Right atrium auricular region (tissue), 2 donors: Measurements from ENCODE around the gene NRBP1. TPM values are rescaled to one million over a fixed set of nuclear protein-coding genes. Genes with fewer than 3 reads are reported as not detected.

ENCODE experiments used
- DNase-seq: peaks from one replicate; pipeline ENCODE4 v3.0.0-alpha.2; 2019; ENCODE audit warnings: low spot score
- H3K27ac ChIP-seq, 2 donors: fragments of 200-600 bp; sonication (generic); 1 replicate in 1 of 2; 2 replicates in 1 of 2; pipeline ENCODE4 v1.5.1; 2016 to 2019
- H3K27me3 ChIP-seq, 2 donors: fragments of 200-600 bp; sonication (generic); one replicate each; pipeline versions ENCODE4 v1.5.1 to v1.6.0; 2017 to 2019
- H3K36me3 ChIP-seq: fragments of 200-600 bp; sonication (generic); one replicate; pipeline ENCODE4 v1.5.1; 2016
- H3K4me1 ChIP-seq, 2 donors: fragments of 200-600 bp; sonication (generic); one replicate each; pipeline versions ENCODE4 v1.5.1 to v1.6.0; 2017 to 2019
- H3K4me3 ChIP-seq, 2 donors: fragments of 200-600 bp; sonication (generic); 1 replicate in 1 of 2; 2 replicates in 1 of 2; pipeline ENCODE4 v1.5.1; 2017 to 2019; ENCODE audit warnings: mild to moderate bottlenecking in 1 of 2, moderate library complexity in 1 of 2
- H3K9me3 ChIP-seq, 2 donors: fragments of 200-600 bp; sonication (generic); one replicate each; pipeline ENCODE4 v1.5.1; 2019
- total RNA-seq, 2 donors: library from RNA; depleted of rRNA; stranded (reverse); fragments of >200 nt; gene quantifications; one replicate each; pipeline ENCODE4 v1.1.0, GENCODE V29; 2016
- TF ChIP-seq, protein P1 (sequence below), 2 donors: fragments of 200-600 bp; sonication (generic); IDR thresholded peaks; one replicate each; pipeline ENCODE4 v1.5.1; 2019; ENCODE audit warnings: antibody characterized with exemption in 2 of 2

Gene NRBP1
- total RNA-seq, 2 donors from 2014 or later = 36.5 to 50.4 TPM

GRCh38 chr2:27461118-27461517 lies 32.7 kb downstream of the NRBP1 start:
- Histone ChIP-seq H3K36me3 (peaks cover 49% of the 10 kb centered on the region), H3K27me3 (no peaks in the 10 kb centered on the region), H3K9me3 (no peaks in the 10 kb centered on the region), H3K4me3 (no peak overlapping the region), H3K4me1 (no peaks in the 10 kb centered on the region), H3K27ac (no peak overlapping the region)
- TF ChIP-seq, protein P1, sequence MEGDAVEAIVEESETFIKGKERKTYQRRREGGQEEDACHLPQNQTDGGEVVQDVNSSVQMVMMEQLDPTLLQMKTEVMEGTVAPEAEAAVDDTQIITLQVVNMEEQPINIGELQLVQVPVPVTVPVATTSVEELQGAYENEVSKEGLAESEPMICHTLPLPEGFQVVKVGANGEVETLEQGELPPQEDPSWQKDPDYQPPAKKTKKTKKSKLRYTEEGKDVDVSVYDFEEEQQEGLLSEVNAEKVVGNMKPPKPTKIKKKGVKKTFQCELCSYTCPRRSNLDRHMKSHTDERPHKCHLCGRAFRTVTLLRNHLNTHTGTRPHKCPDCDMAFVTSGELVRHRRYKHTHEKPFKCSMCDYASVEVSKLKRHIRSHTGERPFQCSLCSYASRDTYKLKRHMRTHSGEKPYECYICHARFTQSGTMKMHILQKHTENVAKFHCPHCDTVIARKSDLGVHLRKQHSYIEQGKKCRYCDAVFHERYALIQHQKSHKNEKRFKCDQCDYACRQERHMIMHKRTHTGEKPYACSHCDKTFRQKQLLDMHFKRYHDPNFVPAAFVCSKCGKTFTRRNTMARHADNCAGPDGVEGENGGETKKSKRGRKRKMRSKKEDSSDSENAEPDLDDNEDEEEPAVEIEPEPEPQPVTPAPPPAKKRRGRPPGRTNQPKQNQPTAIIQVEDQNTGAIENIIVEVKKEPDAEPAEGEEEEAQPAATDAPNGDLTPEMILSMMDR (IDR thresholded peaks at IDR 0.05) = no peak
- DNase-seq = no peak

DNA sequence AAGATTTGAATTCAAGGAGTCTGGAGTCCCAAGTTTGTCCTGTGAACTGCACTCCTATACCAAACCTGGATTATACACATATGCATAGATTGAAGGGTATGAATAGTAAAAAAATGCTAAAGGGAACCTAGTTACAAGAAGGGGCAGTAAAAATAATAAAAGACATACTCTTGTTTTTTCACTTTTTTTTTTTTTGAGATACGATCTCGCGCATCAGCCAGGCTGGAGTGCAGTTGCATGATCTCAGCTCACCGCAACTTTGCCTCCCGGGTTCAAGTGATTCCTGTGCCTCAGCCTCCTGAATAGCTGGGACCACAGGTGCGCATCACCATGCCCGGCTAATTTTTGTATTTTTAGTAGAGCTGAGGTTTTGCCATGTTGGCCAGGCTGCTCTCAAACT lies 36.0 kb downstream of the NRBP1 start:
- no peaks in the 10 kb centered on the region for H3K9me3 ChIP-seq
- H3K27ac ChIP-seq = no peak overlapping the region
- TF ChIP-seq, protein P1 (IDR thresholded peaks at IDR 0.05) = no peak
- H3K27me3 ChIP-seq = no peaks in the 10 kb centered on the region
- DNase-seq = no peak
- no peaks in the 10 kb centered on the region for H3K4me1 ChIP-seq
- H3K4me3 ChIP-seq = no peak overlapping the region
- H3K36me3 ChIP-seq = peaks cover 16% of the 10 kb centered on the region

DNA sequence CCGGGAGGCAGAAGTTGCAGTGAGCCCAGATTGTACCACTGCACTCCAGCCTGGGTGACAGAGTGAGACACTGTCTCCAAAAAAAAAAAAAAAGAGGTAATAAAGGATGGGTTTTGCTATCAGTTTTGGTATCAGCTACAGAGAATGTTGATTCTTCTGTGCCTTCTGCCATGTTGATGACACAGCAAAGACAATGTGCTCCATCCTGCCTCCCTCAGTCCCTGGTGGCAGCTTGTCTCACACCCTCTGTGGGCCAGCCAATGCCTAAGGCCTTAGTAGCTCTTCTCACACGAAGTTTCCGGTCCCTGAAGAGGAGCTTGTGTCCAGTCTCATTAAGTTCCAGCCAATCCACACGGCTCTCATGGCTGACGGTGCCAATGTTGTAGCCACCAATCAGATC lies 43.5 kb downstream of the NRBP1 start:
- H3K9me3 ChIP-seq = no peaks in the 10 kb centered on the region
- TF ChIP-seq, protein P1 (IDR thresholded peaks at IDR 0.05) = no peak

DNA sequence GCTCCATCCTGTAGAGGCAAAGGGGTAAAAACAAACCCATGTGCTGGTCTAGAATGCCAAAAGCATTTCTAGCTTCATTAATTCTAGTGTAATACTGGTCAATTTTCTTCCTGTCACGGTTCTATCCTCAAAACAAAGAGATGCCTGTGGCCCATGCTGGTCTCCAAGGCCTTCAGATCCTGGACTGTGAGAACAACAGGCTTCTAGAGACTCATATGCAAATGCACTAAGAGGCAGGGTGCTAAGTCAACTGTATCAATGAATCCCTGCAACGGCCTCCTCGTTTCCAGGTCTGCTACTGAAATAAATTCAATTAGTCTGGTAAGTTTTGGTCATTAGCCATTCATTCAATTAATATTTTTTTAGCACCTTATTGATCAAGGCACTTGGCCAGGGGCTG lies 57.1 kb downstream of the NRBP1 start:
- Histone ChIP-seq H3K4me3 (no peak overlapping the region), H3K9me3 (no peaks in the 10 kb centered on the region), H3K27me3 (no peaks in the 10 kb centered on the region), H3K27ac (no peak overlapping the region), H3K36me3 (peaks cover 36% of the 10 kb centered on the region), H3K4me1 (peaks cover 0 to 16% of the 10 kb centered on the region in 2 donors)
- DNase-seq = no peak
- TF ChIP-seq, protein P1 (IDR thresholded peaks at IDR 0.05) = no peak

More for the DNA sequence above, 43.5 kb downstream of the NRBP1 start:
- Histone ChIP-seq H3K4me1 (no peaks in the 10 kb centered on the region), H3K27me3 (no peaks in the 10 kb centered on the region), H3K36me3 (peaks cover 45% of the 10 kb centered on the region), H3K4me3 (no peak overlapping the region), H3K27ac (no peak overlapping the region)
- DNase-seq = no peak

DNA sequence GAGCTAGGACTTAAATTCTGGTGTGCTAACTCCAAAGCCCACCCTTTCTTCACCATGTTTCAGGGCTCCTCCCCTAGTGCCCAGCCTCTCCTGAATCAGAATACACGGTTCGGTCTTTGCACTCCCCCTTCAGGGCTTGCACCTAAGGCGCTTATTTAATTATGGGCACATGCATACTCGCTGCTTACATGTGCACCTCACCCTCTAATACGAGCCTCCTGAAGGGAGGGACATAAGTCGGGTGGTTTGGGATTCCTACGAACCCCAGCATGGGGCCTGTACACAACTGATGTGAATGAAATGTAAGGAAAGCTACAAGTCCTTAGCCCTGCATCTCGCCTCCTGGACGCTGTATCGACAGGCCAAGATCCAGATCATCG lies 60.7 kb downstream of the NRBP1 start:
- TF ChIP-seq, protein P1 (IDR thresholded peaks at IDR 0.05) = no peak
- DNase-seq = no peak
- peak overlapping the region; percentile 72 to 80 for H3K27ac ChIP-seq
- peak overlapping the region; percentile 57 to 62 for H3K4me3 ChIP-seq
- H3K4me1 ChIP-seq = peaks cover 0 to 16% of the 10 kb centered on the region in 2 donors
- peaks cover 6% of the 10 kb centered on the region for H3K36me3 ChIP-seq
- no peaks in the 10 kb centered on the region for H3K9me3 ChIP-seq
- H3K27me3 ChIP-seq = no peaks in the 10 kb centered on the region
